ENCODE data around the gene PAXX.

DNA sequence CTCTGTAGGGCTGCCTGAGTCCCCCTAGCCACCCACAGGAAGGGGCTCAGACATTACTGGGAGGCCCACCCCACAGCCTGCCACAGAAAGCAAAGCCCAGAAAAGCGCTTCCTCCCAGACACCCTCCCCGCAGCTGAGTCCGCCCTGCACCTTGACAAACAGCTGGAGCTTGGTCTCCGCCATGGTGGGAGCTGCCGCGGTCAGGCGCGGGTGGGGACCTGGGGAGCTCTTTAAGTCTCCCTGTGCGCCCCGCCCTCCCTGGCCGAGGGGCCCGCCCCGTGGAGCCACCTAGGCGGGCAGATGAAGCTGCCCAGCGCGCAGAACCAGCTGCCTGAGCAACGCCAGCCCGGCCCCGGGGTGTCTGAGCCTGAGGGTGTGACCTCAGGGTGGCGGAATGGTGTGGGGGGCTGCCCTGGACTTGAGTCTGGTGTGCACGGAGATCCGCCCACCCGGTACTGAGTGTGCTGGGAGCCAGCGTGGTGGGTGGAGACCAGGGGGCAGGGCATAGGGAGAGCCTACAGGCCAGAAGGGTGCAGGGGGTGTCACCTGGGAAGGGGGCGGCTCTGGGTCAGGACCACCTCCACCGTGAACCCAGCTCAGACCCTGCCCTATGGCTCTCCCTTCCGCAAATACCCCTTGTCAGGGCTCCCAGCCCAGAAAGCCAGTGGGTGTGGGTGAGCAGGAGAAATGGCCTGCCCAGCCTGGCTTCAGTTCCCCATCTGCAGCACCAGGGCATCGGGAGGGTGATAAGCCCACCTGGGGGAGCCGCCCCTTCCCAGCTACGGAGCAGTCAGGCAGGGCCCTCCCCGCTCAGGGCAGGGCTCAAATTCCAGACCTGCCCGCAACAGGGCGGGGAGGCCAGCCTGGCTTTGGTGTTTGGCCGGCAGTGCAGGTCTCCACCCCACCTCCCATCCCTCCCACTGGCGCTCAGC, 4.4 kb downstream of the PAXX start, which contains the start of gene CLIC3:
- TF ChIP-seq, protein P1, sequence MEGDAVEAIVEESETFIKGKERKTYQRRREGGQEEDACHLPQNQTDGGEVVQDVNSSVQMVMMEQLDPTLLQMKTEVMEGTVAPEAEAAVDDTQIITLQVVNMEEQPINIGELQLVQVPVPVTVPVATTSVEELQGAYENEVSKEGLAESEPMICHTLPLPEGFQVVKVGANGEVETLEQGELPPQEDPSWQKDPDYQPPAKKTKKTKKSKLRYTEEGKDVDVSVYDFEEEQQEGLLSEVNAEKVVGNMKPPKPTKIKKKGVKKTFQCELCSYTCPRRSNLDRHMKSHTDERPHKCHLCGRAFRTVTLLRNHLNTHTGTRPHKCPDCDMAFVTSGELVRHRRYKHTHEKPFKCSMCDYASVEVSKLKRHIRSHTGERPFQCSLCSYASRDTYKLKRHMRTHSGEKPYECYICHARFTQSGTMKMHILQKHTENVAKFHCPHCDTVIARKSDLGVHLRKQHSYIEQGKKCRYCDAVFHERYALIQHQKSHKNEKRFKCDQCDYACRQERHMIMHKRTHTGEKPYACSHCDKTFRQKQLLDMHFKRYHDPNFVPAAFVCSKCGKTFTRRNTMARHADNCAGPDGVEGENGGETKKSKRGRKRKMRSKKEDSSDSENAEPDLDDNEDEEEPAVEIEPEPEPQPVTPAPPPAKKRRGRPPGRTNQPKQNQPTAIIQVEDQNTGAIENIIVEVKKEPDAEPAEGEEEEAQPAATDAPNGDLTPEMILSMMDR (optimal IDR thresholded peaks at IDR 0.05 in 1 of 3, IDR thresholded peaks at IDR 0.05 in 1 of 3, conservative IDR thresholded peaks at IDR 0.05 in 1 of 3; ENCODE audit: extremely low read depth in 1 of 3, insufficient read depth in 2 of 3, low read length in 3 of 3): no peak
- no peak for TF ChIP-seq EZH2 (IDR thresholded peaks at IDR 0.05; ENCODE audit: low read length)
